GM18505 (cell line): ENCODE results near the gene RGS7.
"Not testable (repeated sequence)": the region's sequence is repeated elsewhere in the genome, so short reads cannot be mapped to it uniquely, and the experiment has no call there.

ENCODE experiments used
- ATAC-seq: cut with Tn5 transposase; IDR thresholded peaks from one replicate; pipeline ENCODE4 v1.9.1; 2021; ENCODE audit not compliant: unreplicated experiment
- POLR2A ChIP-seq: IDR thresholded peaks from 4 replicates; pipeline ENCODE4 v1.6.1; 2011; ENCODE audit warnings: borderline replicate concordance; ENCODE audit not compliant: insufficient read depth, insufficient read length; ENCODE audit errors: extremely low read depth

Gene RGS7

DNA sequence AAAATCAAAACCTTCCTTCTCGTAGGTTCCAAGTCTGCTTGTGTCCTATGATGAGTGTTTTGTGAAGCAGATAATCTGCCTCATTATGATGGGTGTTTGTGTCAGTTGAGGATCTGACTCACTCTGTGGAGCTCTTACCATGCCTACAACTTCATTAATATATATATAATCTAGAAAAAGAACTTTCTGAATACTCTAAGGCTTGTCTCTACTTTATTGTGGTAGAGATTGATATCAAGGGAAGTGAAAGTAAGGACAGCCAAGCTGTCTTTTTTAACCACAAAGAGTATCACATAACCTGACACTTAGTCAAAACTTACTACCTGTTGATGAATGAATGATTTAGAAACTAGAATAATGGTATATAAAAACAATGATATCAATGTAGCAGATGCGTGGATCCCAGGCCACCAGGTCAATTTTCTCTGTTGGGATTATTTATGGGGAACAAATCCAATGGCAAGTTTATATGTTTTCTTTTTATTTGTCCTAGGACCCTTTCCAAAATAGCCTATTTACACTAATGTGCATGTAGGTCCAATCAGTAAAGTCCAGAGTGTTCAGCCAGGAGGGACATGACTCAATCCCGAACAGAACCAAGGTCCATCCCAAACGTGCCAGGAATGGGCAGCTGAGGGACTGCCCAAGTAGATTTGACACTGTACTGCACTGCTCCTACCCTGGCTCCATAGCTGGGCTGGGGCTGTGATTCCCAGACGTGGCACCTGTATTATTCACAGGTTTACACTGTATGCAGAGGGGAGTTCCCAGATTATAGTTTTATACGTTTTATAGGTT, 562.8 kb downstream of the RGS7 start:
- TF ChIP-seq POLR2A = no peak
- peak; percentile 92 for ATAC-seq

DNA sequence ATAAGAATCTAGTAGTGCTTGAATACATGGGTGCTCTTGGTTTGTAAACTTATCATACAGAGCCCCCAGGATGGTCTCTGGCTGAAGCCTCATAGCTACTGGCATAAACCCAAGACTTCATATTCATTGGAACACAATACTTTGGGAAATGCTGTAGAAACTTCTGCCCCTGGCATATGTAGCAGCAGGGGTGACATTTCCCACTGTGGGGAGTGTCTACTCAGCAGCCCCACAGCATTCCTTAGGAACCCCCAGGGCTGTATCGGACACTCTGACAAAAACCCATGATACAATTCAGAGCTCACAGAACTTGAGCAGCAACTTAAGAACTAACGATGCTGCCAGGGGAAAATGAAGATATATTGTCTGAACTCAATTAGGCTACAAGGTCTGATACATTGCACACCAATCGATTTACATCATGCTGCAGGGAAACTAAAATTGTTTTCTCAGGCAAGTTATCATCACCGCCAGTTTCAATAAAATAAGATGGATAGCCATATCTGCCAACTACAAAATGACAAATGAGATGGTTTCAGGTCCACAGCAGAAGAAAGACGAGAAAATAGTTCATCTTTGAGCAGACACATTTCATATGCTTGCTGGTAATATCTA, 564.0 kb downstream of the RGS7 start:
- no peak for TF ChIP-seq POLR2A
- ATAC-seq = no peak

DNA sequence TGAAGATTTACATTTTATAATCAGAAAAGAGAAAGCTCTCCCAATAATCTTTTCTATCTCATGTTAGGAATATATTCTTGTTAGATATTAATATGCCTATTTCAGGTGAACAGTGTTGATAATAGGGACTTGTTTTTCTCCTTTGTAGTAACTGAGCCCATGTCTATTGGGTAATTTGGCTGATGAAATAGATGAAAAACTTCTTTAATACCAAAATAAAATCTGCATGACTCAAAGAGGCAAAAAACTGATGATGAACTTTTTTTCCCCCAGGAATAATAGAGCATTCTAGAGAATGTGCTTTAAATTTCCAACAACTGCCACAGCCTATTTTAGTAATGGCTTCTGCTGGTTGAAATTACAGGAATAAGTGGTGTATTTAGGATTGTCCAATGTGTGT, 566.1 kb downstream of the RGS7 start:
- no peak for ATAC-seq

DNA sequence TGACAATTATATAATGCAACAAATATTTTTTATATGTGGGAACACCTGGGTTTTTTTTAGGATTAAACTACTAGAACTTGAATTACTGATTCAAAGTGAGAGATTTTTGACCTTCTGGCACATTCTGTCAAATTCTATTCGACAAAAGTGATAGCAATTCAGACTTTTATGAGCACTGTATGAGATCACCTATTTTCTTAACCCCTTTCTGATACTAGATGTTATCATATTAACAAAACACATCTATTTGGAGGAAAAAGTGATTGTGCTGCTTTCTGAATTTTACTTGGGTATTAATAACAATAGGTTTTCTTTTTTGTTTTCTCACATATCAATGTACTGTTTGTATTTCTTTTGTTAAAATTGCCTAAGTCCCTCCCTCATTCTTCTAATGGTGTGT, 570.1 kb downstream of the RGS7 start:
- TF ChIP-seq POLR2A = no peak
- ATAC-seq = no peak

More for the DNA sequence above, 566.1 kb downstream of the RGS7 start:
- TF ChIP-seq POLR2A = no peak

DNA sequence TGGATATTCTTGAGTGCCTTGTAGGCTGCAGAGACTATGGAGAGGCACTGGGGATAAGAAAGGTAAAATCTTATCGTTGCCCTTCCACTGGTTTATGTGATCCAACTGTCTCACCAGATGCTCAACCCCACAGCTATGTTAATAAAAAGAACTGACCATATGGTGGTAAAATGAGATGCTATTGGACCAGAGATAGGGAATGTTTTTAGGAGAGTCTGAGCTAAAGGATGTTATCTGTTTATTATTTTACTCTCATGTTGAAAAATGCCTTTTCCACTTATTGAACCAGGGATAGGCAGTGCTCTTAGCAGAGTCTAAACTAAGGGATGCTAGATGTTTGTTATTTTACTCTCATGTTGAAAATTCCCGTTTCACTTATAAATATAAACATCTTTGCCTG, 572.2 kb downstream of the RGS7 start:
- TF ChIP-seq POLR2A = no peak
- ATAC-seq = no peak

DNA sequence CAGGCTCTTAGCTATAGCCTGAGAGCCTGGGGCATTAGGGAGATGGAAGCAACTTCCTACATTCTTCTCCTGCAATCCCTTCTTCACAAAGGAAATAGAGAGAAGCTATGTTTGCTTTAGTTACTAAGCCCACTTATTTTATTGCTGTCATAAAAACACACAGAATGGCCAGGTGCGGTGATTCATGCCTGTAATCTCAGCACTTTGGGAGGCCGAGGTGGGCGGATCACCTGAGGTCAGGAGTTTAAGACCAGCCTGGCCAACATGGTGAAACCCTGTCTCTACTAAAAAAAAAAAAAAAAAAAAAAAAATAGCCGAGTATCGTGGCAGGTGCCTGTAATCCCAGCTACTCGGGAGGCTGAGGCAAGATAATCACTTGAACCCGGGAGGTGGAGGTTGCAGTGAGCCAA, 573.3 kb downstream of the RGS7 start:
- ATAC-seq = not testable (repeated sequence)

DNA sequence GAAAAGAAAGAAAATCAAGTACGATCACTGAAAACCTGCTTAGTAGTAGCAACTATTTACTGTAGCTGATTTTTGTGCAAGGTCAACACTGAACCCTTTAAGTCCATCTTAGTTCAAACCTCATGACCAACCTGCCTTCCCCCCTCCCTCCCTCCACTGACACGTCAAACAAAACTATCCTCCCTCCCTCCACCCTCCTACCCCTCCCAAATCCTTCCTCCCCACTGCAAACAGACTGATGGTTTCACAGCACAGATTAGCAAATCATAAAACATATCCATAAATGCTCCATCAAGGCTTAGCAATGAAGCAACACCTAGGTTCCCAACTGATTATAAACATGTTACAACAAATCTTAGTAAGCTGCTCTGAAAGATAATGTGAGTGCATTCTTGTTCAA, 580.8 kb downstream of the RGS7 start:
- ATAC-seq = no peak
- TF ChIP-seq POLR2A = no peak

DNA sequence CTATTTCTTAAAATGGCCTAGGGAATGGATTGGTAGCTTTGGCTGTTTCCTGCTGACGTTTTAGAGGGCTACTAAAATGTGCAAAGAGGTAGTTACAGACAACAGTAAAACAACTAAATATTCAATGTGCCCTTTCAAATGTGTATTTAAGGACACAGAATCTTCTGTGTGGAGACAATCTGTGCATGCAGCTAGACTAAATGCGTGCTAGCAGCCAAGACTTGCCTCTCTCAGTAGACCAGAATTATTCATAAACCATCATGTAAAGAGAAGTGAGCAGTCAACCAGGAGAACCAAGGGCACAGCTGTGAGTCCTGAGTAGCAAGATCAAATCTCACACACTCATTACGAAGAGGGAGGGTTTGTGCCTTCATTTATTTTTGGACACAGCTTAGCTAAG, 584.9 kb downstream of the RGS7 start:
- no peak for TF ChIP-seq POLR2A
- ATAC-seq = no peak

DNA sequence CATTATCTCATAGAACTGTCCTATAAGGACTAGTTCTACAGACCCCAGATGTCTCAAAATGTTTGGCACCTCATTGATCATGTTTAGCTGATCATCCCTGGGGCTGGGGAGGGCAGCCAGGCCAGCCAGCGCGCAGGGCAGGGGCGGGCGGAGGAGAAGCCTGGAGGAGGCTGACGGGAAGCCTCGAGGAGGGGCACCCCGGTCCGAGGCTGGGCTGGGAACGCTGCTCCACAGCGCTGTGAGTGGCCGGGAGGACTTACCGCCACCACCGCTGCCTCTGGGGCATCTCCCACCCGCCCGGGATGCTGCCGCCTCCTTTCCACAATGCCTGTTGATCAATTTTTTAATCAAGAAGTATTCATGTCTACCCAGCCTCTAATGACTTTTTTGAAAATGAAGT, 585.6 kb downstream of the RGS7 start:
- ATAC-seq = no peak

DNA sequence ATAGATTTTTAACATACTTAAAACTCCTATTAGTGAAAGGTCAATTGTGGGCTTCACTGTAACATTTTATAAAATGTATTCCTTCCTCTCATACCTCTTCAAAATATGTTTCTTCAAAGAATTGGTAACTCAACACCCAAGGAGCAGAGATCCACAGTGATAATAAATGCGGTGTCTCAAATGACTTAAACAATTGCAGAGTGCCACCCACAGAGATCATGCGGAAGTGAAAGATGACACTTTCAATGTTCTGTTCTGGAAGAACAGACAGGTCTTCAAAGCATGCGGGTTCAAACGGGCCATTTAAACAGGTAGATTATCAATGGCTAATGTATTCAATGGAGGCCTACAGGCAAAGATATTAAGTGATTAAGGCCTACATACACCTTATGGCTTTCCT, 588.0 kb downstream of the RGS7 start:
- ATAC-seq = no peak
- no peak for TF ChIP-seq POLR2A

More for the DNA sequence above, 585.6 kb downstream of the RGS7 start:
- no peak for TF ChIP-seq POLR2A

DNA sequence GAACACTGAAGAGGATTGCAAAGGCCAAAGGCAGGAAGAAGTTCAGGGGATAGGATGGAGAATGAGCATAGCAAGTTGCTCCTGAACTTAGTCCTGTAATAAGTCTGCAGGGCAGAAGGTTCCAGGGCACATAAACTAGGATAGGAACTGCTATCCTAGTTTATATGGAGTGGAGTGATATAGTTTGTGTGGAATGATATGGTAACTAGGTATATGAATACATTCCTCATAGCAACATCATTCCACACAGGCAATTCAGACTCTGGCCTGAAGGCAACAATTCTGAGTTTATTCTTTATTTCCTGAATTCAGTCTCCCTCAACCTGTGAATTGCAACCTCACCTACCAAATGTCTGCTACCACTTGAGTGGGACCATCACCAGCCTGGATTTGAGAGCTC, 590.2 kb downstream of the RGS7 start:
- ATAC-seq = no peak

DNA sequence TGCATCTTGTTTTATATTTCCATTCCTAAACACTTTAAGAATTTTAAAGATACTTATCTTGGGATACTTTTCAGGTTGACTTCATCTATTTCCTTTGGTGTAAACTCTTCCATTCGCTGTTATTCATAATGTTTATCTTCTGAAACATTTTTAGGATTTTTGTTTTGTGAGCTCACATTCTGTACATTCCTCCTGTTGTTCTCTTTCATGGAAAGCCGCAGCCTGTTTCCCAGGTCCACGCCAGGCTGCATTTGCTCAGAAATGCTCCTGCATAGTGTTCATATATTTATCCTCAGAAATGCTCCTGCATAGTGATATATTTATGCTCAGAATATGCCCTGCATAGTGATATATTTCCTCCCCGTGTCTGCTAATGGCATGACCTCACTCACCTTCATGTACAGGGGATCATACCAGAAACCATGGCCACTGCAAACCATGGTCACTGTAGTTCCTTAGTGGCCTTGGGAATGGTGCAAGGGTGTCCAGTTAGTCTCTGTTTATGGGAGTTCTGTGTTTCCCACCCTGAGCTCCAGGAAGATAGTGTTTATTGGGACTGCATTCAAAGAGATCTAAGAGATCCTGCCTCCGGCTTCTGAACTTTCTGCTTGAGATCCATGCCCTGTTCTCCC, 591.2 kb downstream of the RGS7 start:
- no peak for TF ChIP-seq POLR2A
- ATAC-seq = no peak

More for the DNA sequence above, 590.2 kb downstream of the RGS7 start:
- TF ChIP-seq POLR2A = no peak

DNA sequence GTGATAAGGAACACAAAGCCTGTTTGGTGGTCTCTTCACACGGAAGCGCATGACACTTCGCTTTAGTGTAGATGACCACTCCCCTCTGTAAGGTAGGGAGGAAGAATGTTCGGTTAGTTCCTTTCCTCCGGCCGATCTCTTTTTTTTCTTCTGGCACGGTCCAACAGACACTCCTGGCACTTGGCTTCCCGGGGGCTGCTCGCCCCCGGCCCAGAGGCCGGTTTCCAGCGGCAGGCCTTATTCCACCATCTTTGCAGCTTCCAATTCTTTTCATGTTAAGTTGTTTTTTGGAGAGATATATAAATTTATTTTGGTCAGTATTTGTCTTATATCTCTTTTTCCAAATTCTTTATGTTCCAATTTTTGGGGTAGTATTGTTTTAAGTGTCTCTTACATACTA, 593.2 kb downstream of the RGS7 start:
- ATAC-seq = no peak

DNA sequence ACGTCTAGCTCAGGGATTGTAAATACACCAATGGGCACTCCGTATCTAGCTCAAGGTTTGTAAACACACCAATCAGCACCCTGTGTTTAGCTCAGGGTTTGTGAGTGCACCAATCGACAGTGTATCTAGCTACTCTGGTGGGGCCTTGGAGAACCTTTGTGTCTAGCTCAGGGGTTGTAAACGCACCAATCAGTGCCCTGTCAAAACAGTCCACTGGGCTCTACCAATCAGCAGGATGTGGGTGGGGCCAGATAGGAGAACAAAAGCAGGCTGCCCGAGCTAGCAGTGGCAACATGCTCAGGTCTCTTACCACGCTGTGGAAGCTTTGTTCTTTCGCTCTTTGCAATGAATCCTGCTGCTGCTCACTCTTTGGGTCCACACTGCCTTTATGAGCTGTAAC, 593.9 kb downstream of the RGS7 start:
- ATAC-seq = not testable (repeated sequence)

More for the DNA sequence above, 593.2 kb downstream of the RGS7 start:
- TF ChIP-seq POLR2A = no peak

DNA sequence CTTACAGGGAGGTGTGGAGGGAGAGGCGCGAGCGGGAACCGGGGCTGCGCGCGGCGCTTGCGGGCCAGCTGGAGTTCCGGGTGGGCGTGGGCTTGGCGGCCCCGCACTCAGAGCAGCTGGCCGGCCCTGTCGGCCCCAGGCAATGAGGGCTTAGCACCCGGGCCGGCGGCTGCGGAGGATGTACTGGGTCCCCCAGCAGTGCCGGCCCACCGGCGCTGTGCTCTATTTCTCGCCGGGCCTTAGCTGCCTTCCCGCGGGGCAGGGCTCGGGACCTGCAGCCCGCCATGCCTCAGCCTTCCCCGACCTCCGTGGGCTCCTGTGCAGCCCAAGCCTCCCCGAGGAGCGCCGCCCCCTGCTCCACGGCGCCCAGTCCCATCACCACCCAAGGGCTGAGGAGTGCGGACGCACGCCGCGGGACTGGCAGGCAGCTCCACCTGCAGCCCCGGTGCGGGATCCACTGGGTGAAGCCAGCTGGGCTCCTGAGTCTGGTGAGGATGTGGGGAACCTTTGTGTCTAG, 594.5 kb downstream of the RGS7 start:
- ATAC-seq = not testable (repeated sequence)

DNA sequence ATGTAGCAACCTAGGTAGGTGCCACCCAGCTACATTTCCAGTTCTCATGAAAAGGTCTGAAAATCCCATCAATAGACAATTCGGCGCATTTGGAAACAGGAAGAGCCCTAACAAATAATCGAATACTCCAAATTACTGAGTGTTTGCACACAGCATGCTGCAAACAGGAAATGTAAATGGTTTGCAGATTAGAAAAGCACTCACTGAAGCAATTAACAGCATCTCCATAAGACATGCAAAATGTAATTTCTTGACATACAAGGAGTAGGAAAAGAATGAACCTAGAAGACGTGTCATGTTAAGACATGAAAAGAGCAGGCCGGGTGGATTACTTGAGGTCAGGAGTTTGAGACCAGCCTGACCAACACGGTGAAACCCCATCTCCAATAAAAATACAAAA, 598.2 kb downstream of the RGS7 start:
- not testable (repeated sequence) for ATAC-seq
